HG02970 (cell line): ENCODE results near the gene DLG2.

Source experiments
- ATAC-seq: cut with Tn5 transposase; IDR thresholded peaks from one replicate; pipeline ENCODE4 v1.9.1; 2021; ENCODE audit warnings: mild to moderate bottlenecking, moderate library complexity, moderate number of reproducible peaks; ENCODE audit not compliant: unreplicated experiment, low FRiP score

DLG2 gene

DNA sequence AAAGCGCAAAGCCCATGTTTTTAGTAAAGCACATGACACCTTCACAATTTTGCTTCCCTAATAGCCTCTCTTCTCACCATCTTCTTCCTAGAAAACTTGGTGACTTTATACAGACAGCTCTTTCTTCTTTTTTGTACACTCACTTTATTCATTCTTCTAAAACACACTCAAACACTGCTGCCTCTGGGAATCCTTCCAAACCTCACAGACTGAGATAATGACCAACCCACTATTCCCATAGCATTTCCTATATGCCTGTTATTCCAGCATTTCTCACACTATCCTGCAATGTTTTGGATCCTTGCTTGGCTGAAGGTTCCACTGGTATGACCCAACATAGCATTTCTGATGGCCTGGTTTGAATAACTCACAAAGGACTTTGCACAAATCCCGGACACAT, 1898.9 kb downstream of the DLG2 start:
- ATAC-seq, result no peak

DNA sequence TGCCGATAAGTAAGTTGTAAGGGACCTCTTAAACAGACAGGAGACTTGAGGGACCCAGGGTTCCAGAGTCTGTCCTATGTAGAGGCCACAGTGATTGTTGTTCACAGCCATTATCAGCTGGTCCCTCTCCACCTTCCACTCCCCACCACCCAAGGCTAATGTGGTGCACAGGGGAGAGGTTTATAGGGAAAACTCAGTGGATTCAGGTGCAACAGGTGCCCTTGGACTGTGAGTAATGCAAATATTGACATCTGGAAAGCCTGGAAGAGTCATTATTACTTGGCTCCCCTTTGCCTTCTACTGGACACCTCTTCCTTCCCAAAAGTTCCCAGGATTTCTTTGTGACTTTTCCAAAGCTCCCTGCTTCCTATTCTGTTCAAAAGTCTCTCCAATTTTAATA, 1899.9 kb downstream of the DLG2 start:
- no peak for ATAC-seq

DNA sequence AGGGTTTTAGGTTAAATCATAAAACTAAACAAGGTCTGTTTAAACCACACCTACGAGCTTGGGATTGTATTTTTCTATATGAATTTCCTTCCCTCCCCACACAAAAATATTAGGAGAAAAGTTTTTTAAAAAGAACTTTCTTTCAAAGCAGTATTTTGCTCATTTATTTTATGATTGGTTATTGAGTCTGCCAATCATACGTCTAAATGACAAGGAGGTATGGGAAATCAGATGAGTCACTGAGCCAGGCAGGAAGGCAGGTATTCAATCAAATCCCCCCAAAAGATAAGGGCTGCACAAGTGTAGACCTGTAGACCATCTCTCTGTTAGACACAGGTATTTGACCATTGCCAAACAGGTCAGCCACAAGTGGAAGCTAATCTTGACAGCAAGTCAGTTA, 1900.8 kb downstream of the DLG2 start:
- ATAC-seq, result no peak

DNA sequence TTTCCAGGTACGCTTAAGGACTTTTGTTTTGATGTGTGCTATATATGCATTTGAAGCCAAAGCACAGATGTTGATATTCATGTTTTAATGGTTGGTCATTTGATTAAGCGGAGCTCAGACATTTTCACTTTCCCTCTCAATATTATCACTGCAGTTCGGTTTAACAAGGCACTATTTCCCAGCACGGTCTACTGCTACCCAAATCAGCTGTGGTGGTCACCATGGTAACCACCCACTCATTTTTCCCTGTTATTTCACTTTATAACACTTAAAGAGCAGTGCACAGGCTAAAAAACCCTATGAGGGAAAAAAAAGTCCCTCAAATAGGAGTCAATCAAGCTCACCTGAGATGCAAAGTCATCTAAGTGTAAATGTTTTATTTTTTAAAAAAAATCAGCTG, 1901.4 kb downstream of the DLG2 start:
- no peak for ATAC-seq

DNA sequence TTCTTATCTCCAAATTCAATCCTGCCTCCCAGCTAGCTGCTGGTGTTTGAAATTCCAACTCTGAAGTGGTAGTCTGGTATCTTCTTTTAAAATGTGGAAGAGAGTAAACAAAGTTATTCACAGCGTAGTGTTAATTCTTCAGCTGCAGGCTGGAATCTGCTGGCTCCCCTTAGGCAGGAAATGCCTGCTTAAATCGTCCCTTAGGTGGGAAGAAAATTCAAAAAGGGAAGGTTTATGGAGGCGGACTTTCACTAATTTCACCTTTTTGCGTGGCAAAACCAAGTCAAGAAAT, 1901.9 kb downstream of the DLG2 start:
- ATAC-seq, result no peak

DNA sequence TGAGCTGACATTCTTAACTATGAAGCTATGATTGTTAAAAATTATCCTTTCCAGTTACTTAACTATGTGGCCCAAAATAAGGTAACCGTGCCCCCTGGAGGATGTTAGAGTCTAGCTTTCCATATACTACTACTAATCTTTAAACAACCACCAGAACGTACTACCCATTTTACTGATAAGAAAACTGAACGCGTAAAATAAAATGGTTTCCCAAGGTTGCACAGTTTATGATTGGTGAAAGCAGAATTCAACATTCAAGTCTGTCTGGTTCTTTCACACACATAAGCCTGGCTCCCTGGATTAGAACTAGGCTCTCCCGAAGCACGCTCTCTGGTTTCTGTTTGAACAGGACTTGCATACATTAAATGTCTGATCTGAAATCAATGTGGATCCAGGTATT, 1903.1 kb downstream of the DLG2 start:
- no peak for ATAC-seq

DNA sequence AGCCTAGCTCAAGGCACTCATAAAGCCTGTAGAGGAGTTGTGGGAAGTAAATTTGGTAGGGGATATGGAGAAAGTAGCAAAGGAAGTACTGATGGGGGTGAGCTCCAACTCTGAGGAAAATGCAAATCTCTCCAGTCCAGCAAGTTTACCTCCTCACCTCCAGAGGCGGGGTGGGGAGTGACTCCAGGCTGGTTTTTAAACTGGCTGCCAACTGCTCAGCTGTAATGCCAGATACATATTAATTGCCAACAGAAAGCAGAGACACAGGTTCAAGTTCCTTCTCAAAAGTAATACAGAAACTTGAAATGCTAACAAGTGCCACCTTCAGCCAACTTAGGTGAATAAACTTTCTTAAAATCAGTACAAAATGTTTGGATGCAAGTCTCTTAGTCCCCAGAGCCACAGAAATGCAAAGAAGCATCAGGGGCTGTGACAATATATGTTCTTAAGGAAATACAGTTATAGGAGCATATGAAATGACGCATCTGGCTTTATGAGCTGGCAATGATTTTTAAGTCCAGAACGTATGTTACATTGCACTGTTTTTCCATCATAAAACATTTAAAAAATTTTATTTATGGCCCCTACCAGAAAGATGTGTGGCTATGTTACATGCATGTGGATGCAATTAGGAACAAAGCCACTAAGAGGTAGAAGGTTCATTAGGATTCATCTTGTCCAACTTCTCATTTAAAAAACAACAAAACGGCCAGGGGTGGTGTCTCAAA, 1904.6 kb downstream of the DLG2 start:
- no peak for ATAC-seq

DNA sequence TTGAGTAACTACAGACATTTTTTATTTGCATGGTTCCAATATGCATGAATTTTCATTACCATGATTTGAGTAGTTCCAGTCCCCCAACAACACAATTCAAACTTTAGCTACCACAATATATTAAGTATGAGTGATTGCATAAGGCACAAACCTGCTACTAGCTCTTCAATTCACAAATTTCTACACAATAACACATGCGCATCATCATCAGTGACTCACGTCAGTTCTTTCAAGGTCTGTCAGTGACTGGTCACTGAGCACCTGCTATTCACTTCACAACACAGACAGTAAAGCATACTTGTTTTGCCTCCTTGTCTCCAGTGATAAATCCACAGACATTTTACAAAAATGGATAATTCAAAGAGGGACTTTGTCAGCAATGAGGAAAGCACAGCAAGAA, 1905.9 kb downstream of the DLG2 start:
- no peak for ATAC-seq

DNA sequence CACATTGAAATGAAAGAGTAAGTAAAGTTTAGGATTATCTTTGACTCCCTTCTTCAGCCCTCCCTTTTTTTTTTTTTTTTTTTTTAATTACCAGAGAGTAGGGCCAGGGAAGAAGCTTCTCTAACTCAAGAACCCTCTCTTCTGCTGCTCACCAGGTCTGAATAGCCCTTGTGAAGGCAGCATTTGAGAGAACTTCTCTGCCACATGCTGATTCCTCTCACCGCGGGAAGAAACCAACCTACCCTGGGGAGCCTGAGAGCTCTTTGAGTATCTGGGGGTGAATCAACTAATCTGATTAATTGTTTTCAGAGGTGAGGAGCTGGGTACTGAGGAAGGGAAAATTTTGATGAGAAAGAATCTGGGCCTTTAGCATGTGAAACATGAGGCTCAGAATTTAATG, 1906.5 kb downstream of the DLG2 start:
- ATAC-seq, result no peak

DNA sequence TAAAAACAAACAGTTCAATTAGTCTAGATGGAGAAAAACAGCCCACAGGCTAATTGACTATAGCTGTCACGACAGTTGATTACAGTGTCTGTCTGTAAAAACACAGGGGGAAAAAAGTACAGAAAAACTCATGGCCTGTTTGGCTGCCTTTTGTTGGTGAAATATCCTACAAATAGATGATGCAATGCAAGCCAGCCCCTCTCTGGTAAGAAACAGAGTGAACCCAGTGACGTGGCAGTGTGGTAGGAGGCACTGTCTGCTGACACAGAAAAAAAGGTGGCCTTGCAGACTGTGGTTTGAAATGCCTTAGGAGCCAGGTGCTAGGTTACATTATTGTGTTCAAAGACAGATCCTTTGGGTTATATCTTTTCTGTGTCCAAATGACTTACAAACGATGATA, 1909.6 kb downstream of the DLG2 start:
- ATAC-seq, result no peak

DNA sequence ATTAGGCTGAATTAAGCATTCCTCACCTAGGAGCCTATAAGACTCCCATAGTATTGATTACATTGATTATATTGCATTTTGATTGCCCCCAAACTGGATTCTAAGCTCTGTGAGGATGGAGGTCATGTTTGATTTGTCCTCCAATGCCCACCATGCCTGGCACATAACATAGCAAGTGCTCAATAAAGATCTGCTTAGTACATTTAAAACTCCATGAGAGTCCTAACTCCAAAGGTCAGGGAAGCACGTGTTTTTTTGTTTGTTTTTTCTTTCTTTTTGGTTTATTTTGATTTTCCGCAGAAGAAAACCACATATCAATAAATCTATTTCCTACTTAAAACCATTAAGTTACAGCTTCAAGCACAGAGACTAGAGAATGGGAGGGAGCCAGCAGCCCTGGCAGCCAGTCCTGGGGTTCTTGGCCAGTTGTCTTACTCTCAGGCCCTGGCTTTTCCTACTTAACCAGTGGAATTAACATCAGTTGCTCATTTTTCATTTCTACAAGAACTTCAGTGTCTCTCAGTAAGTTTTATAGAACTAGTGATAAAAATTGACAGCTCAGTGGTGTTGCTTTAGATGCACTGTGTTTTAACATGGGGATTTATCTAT, 1911.1 kb downstream of the DLG2 start:
- no peak for ATAC-seq

DNA sequence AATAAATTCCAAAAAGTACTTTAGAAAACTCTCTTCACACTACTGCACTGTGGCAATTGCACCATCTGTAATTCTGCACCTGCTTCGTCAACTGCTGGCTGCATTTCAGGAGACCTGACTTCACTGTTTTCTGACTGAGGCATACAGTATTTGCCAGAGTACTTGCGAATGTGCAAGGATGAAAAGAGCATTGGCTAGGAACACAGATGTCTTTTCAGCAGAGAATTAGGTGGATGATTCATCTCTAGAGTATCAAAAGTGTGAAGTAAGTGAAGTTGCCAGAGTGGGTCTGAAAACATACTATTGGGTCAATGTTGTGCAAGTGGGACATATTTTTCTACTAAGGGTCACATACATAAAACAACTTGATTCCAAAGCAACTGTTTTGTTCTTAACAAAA, 1913.4 kb downstream of the DLG2 start:
- no peak for ATAC-seq

DNA sequence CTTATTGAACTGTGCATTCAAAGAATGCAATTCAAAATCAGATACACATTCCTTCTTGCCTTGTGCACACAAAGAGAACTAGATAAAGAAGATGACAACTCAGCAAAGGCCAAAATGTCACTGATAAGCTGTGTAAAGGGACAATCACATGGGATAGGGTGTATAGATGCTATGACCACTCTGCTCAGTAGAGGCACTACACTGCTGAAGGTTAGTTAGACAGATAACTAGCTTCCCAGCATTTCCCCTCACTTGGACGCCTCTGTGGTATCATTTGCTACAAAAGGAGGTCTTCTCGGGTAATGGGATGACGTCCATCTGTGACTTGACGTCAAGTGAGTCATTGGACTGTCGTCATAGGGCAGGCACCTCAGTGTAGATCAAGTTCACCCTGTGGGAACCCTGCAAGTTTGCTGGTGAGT, 1916.0 kb downstream of the DLG2 start:
- ATAC-seq, result no peak

DNA sequence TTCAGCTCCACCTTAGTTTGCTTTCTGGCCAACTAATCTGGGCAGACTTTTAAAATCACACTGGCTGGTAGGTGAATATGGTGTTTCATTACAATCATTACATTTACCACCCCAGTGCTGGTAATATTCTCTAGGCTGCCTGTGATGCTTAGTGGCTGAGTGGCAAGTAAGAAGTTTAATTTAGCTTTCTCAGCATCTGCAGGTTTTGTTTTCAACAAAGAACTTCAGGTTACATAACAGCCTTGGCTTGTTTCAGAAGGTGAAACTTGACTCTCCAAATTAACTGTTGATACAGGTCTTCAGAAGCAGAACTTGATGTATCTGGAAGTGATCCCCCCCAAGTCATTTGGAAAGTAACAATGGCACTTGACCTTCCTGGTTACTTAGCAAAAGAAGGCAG, 1917.7 kb downstream of the DLG2 start:
- no peak for ATAC-seq

DNA sequence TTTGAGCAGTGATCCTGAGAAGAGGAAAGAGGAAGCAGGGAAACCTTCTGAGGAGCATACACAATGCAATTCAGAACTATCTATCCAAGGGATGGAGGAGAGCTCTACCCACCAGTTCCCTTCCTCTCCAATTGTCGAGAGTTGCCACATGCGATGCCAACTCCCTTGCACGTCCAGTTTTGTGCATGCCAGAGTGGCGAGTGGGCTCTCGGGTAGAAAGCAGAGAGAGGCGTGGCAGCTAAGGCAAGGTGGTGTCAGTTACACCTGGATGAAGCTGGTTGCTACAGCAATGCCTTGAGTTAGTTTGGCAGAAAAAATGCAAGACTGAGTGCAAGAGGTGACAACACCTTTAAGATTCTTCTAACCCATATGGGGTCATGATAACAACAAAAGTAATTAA, 1920.6 kb downstream of the DLG2 start:
- ATAC-seq, result no peak

DNA sequence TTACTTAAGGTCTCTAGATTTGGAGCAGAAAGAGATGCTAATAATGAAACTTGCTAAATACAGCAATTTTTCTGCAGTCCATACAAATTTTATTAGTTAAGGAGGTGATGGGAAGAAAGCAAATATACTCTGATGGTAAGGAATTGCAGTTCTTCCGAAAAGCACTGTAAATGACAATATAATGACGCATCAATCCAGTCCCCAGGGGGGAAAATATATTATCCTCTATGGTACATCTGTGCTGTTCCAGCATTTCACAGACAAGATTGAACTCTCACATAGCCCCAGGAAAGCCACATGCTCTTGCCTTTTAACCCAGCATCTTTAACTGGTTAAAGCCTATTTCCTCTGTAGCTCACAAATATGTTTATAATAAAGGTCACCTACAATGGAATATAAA, 1924.3 kb downstream of the DLG2 start:
- no peak for ATAC-seq

DNA sequence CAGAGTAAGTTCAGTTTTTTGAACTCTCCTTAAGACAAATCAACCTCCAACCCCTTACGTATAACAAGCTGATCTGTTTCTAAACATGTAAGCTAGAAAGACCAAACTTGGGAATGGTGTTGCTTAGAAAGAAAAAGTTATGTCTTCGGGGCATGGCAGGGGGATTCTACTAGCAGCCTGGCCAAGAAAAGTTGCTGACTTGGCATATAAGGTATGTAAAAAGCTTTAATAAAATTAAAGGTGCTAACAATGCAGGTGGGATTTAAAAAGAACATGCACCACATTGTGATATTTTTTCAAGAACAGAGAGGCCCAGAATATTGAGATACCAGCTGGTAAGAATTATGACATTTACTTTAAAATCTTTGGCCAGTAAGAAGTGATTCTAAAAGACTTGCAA, 1929.6 kb downstream of the DLG2 start:
- ATAC-seq, result no peak

DNA sequence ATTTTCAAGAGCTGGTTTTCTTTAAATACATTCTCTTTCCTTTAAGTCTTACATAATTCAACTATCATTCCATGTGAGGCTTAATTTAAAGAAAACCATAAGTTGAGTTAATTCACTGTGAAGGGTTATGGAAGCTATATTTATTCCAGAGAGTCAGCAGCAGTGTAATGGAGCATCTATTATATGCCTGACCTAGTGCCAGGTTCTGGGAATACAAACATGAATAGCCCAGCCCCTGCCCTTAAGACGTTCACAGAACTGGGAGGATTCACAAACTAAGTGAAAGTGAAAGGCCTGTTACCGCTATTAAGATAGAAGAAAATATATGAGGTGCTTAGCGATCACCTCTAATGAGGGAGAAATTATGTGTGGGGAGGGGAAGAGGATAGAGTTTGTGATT, 1932.1 kb downstream of the DLG2 start:
- ATAC-seq, result no peak

DNA sequence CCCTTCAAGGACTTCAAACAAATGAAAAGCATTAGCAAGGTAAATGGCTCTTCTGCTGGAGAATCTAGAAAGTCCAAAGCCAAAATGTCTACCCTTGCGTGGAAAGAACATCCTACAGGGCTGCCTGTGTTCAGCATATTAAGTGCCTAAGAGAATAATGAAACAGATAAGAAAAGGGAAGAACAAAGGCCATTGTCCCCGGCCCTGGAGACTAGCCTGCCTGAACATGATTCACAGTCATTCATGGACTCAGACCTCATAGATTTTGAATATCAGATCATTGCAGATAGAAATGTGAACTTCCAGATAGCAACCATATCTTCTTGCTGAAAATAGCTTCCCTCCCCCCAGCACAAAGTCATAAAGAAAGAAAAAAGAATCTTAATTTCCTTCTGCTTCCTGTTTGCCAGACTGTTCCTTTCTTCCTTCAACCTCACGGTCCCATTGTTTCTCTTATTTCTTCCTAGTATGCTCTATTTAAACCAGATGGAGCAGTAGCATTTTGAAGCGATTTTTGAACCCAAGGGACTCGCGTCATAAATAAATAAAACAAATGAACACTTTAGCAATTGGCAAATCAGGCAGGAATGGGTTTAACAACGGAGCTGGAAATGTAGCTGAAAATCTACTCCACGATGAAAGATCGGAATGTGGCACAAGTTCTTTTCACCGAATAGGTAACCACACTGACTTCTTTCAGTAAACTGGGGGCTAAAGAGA, 1932.8 kb downstream of the DLG2 start:
- ATAC-seq, result no peak

DNA sequence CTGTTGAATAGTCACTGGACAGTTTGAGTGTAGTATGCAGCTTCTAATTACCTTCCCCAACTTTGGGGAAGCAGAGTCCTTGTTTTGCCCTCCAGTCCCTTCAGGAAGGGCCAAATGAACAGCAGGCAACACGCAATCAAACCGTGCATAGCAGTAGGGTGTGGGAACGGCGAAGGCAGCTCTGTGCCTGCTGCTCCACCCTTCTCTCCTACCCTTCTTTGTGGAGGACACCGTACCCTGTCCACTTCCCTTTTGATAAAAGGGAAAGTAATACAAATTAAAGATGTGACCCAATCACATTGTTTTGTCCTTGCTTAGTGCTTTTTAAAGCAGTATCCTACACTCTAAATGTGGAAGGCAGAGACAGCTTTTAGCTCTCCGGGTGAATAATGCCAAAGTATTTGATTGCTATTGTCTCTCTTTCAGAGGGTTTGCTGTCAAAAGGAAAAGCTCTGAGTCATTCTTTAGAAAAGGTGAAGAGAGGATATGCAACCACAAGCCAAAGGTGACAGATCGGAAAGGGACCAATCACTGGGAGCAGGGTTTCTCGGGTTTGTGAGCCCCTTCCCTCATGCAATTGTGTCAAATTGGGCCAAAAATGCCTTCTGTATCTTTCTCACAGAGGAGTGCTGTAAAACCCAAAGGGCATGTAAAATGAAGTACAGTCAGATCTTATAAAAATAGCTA, 1933.7 kb downstream of the DLG2 start:
- no peak for ATAC-seq

DNA sequence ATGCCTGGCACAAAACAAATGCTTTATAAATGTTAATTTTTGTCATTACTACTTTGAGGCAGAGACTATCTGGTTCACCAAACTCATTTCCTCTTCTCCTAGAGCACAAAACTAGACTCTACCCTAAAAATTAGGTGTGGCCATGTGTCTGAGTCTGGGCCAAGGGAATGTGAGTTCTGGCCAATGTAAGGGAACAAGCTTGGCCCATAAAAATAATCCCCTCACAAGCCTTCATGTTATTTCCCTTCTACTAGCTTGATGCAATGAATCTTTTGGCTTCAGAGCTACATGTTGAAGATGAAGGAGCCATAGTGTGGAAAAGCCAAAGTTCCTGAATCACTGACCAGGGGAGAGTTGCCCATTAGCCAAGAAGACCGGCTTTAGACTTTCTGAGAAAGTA, 1934.5 kb downstream of the DLG2 start:
- no peak for ATAC-seq
